Epithelial cell of proximal tubule (primary cell): Measurements from ENCODE around the gene IFT80. TPM values are rescaled to one million over a fixed set of nuclear protein-coding genes. Genes with fewer than 3 reads are reported as not detected.

Experiments used
- DNase-seq: peaks from one replicate; pipeline ENCODE4 v3.0.0-alpha.2; 2011; ENCODE audit warnings: low read depth
- H3K4me3 ChIP-seq: 2 replicates; pipeline ENCODE4 v1.5.1; 2011; ENCODE audit warnings: low read depth, mild to moderate bottlenecking, low read length
- CTCF ChIP-seq: conservative IDR thresholded peaks from 2 replicates; pipeline ENCODE4 v1.5.1; 2012; ENCODE audit warnings: low read depth, mild to moderate bottlenecking, low read length
- total RNA-seq: library from RNA; depleted of rRNA; stranded (reverse); fragments of >200 nt; gene quantifications from 2 replicates; pipeline ENCODE4 v1.2.3, GENCODE V29; 2015

Gene IFT80
- total RNA-seq, 1 donor from 2014 or later = 25.7 TPM

GRCh38 chr3:160278210-160278609 lies 120.8 kb downstream of the IFT80 start:
- no peak for DNase-seq
- TF ChIP-seq CTCF = no peak
- no peak overlapping the region for H3K4me3 ChIP-seq

- H3K4me3 ChIP-seq = no peak overlapping the region
- TF ChIP-seq CTCF = no peak
- no peak for DNase-seq
These were observed 133.9 kb downstream of the IFT80 start for GRCh38 chr3:160265088-160265487.

- H3K4me3 ChIP-seq = no peak overlapping the region
- TF ChIP-seq CTCF = no peak
- DNase-seq = no peak
These were observed 138.3 kb downstream of the IFT80 start for GRCh38 chr3:160260587-160261270.

- H3K4me3 ChIP-seq = no peak overlapping the region
- TF ChIP-seq CTCF = no peak
- DNase-seq = no peak
These were observed 139.4 kb downstream of the IFT80 start for GRCh38 chr3:160259589-160259988.

- TF ChIP-seq CTCF = no peak
- DNase-seq = no peak
- H3K4me3 ChIP-seq = no peak overlapping the region
These were observed 141.4 kb downstream of the IFT80 start for GRCh38 chr3:160257606-160258005.

GRCh38 chr3:160253298-160253697 lies 145.7 kb downstream of the IFT80 start:
- DNase-seq = no peak
- no peak for TF ChIP-seq CTCF
- H3K4me3 ChIP-seq = no peak overlapping the region

- H3K4me3 ChIP-seq = no peak overlapping the region
- DNase-seq = no peak
- no peak for TF ChIP-seq CTCF
These were observed 151.3 kb downstream of the IFT80 start for GRCh38 chr3:160247766-160248165.
